Muscle layer of colon (tissue), 2 donors: ENCODE results near the gene TGIF2LX.
"Not testable (repeated sequence)": the region's sequence is repeated elsewhere in the genome, so short reads cannot be mapped to it uniquely, and the experiment has no call there.

ENCODE experiments used
- H3K27ac ChIP-seq: one replicate; pipeline ENCODE4 v1.7.0; 2013; ENCODE audit warnings: low read depth, mild to moderate bottlenecking, low read length, moderate library complexity
- H3K27me3 ChIP-seq, 2 donors: one replicate each; pipeline ENCODE4 v1.7.0; 2013; ENCODE audit warnings: low read length in 2 of 2, mild to moderate bottlenecking in 2 of 2; ENCODE audit not compliant: insufficient read depth in 2 of 2, control insufficient read depth in 1 of 2
- H3K36me3 ChIP-seq: one replicate; pipeline ENCODE4 v1.7.0; 2013; ENCODE audit warnings: mild to moderate bottlenecking, low read length; ENCODE audit not compliant: insufficient read depth
- H3K4me1 ChIP-seq: one replicate; pipeline ENCODE4 v1.7.0; 2013; ENCODE audit warnings: mild to moderate bottlenecking, low read length; ENCODE audit not compliant: insufficient read depth
- H3K4me3 ChIP-seq, 2 donors: one replicate each; pipeline ENCODE4 v1.7.0; 2013; ENCODE audit warnings: low read length in 2 of 2, low read depth in 1 of 2, mild to moderate bottlenecking in 1 of 2, moderate library complexity in 1 of 2
- H3K9ac ChIP-seq: one replicate; pipeline ENCODE4 v1.7.0; 2013; ENCODE audit warnings: low read length
- H3K9me3 ChIP-seq: one replicate; pipeline ENCODE4 v1.7.0; 2013; ENCODE audit warnings: mild to moderate bottlenecking, low read length
- donor health status: abdominal sarcoma.
- donor health status: Adenocarcinoma of cecum.

Gene TGIF2LX

GRCh38 chrX:89921665-89922064, at the start of gene TGIF2LX:
Gene TGIF2LX, plus strand, starts transcription at chrX:89921908. Its CDS starts 178 bp downstream, at chrX:89922086.
- H3K27ac ChIP-seq, H3K9ac ChIP-seq, H3K4me3 ChIP-seq, H3K27me3 ChIP-seq, H3K36me3 ChIP-seq, H3K4me1 ChIP-seq, H3K9me3 ChIP-seq: not testable (repeated sequence)

DNA sequence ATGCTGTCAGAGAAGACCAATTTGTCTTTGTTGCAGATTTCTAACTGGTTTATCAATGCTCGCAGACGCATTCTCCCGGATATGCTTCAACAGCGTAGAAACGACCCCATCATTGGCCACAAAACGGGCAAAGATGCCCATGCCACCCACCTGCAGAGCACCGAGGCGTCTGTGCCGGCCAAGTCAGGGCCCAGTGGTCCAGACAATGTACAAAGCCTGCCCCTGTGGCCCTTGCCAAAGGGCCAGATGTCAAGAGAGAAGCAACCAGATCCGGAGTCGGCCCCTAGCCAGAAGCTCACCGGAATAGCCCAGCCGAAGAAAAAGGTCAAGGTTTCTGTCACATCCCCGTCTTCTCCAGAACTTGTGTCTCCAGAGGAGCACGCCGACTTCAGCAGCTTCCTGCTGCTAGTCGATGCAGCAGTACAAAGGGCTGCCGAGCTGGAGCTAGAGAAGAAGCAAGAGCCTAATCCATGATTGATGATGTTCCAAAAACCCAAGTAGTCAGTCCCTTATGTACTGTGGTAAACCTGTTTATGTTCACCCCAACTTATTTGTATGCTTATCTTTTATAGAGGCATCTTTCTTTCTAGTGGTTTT, 728 bp downstream of the TGIF2LX start:
- not testable (repeated sequence) for H3K36me3 ChIP-seq, H3K4me1 ChIP-seq, H3K27me3 ChIP-seq, H3K27ac ChIP-seq, H3K9me3 ChIP-seq, H3K9ac ChIP-seq, H3K4me3 ChIP-seq

- H3K36me3 ChIP-seq, H3K27me3 ChIP-seq, H3K9ac ChIP-seq, H3K9me3 ChIP-seq, H3K27ac ChIP-seq, H3K4me1 ChIP-seq, H3K4me3 ChIP-seq: not testable (repeated sequence)
Measured at GRCh38 chrX:89943077-89943476, 21.4 kb downstream of the TGIF2LX start.

GRCh38 chrX:89965588-89965987, 43.9 kb downstream of the TGIF2LX start:
- H3K9me3 ChIP-seq, H3K36me3 ChIP-seq, H3K9ac ChIP-seq, H3K27me3 ChIP-seq, H3K4me3 ChIP-seq, H3K27ac ChIP-seq, H3K4me1 ChIP-seq: not testable (repeated sequence)
